HG02870 (cell line): ENCODE measurements around the gene POU4F1.

Experiments
- ATAC-seq: cut with Tn5 transposase; IDR thresholded peaks from one replicate; pipeline ENCODE4 v1.9.1; 2021; ENCODE audit warnings: mild to moderate bottlenecking, moderate library complexity; ENCODE audit not compliant: unreplicated experiment

The POU4F1 gene

GRCh38 chr13:78593652-78594455 lies 9.5 kb downstream of the POU4F1 start:
- ATAC-seq: no peak

DNA sequence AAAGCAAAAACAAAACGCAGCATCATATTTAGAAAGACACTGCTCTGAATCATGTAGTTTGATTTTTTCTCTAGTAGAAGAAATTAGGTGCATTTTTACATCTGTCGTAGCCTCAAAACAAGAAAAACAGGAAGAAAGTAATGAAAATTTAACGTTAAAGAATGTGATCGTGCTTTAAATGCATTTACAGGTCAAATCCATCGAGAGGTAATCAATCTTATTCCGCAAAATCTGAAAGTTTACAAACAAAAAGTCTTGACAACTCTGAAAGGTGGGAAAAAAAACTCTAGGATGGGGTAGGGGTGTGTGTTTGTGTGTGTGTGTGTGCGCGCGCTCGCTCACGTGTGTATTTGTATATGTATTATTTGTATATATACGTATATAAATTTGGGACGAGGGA lies 10.2 kb downstream of the POU4F1 start:
- ATAC-seq: no peak

DNA sequence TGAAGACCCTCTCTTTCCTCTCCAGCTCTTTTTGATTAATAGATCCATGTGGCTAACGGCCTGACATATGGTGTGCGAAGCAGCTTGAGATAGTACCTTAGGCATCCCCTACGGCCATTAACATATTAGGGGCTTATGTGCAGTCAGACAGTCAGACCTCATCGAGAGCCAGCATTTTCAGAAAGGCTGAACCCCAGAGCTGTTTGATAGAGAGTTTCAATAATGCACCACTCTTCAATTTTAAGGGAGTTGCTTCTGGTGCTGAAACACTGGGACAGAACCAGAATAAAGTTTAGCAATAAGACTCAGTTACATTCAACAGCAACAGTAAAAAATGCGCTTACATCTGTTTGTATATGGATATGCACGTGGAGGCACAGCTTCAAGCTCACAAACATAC lies 10.8 kb downstream of the POU4F1 start:
- ATAC-seq: no peak

GRCh38 chr13:78589206-78589605 lies 14.1 kb downstream of the POU4F1 start:
- no peak for ATAC-seq

DNA sequence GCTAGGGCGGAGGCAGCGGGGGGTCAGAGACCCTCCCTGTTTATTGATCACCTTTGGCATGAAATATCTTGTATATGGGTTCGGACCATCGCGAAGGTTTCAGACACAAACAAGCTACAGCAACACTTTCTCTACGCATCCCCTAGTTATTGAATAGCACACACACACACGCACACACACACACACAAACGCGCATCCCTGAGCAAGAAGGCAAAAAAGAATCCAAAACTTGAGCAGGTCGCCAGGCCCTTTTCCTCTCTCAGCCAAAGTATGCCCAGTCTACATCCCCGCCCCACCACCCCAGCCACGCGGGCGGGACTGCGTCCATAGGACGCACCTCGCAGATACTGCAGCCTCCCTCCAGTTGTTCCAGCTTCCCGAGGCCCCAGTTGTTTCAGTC lies 16.0 kb downstream of the POU4F1 start:
- no peak for ATAC-seq

DNA sequence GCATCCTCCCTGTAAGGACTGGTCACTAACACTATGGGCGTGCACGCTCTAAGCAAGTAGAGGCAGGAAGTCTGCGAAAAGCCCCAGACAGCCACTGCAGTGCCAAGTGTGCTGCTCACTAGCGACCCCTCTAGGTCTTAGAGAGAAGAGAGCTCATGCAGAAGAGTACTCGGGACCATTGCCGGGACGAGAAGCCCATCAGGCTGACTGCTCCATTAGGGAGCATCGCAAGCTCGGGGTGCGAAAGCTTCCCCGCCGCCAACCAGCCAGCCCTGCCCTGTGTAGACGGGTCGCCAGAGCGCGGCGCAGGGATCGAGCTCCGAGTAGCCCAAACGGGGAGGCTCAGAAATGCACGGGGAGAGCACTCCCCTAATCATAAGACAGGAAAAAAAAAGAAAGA lies 16.6 kb downstream of the POU4F1 start:
- ATAC-seq: no peak

DNA sequence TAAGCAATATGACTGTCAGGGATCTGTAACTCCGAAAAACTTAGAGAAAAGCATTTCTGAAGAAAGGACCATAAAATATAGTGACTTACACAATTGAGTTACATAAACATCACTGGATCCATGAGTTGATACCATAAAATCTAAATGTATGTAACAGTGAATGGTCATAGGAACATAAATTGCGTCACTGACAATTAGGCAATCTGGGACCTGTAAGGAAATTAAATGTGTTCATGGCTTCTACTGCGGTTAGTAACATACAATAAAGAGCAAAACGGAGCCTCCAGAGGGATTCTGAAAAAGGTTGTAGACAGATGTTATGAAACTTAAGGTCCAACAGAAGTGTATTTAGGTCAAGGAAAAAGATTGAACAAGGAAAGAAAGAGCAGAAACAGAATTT lies 27.1 kb downstream of the POU4F1 start:
- ATAC-seq: no peak

DNA sequence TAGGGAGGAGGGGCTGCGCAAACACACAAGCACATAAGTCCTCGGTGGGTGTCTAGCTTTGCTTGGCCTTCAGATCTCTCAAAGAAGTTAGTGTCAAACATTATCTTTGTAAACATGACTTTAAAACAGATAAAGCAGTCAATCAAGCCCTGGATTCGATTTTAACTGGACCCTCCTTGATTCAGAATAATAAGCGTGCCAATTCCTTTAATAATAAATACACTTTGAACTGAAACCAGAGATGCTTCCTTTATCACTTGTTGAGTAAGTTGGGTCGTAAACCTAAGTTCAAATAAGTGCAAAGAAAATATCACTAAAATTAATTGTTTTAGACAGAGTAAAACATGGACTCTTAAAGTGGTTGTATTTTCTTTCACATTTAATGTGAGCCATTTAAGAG lies 30.9 kb downstream of the POU4F1 start:
- ATAC-seq: no peak

- no peak for ATAC-seq
These were observed 34.3 kb downstream of the POU4F1 start for GRCh38 chr13:78569029-78569428.

DNA sequence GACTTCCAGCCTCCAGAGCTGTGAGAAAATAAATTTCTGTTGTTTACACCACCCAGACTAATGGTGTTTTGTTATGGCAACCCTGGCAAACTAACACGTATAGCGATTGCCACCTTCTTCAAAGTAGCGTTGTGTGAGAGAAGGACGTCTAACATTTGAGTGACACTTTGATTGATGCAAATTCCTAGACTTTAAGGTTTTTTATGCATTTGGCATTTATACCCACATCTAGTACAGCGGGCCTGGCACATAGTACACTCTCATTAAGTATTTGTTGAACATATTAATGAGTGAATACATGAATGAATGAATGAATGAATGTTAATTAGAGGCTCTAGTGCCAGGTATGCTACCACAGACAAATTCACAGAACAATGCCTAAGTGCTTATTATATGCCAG lies 36.7 kb downstream of the POU4F1 start:
- ATAC-seq: no peak

DNA sequence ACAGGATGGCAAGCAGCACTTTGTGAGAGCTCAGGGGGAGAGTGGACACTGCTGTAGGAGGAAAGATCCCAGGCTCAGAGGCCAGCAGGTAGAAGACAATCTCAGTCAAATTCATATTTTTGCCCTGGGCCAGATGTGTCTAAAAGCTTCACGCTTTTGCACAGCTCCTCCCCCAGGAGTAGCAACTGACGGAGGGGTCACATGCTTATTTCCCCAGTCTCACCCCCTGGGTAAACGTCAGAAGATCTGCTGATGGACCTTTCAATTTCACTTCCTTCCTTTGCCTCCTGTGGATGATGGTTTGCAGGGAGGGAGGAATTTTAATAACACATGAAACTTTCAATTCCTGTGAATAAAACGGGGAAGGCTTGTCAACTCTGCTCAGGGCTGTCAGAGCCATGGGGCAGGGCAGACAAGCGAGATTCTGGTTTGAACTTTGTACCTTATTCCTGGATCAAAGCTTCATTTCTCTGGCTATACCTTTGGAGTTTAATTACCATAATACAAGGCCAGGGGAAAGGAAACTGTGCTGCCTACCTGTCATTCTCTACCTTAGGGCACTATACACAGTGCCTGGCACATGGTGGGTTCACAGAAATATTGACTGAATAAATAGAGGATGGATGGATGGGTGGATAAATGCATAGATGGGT lies 41.0 kb downstream of the POU4F1 start:
- no peak for ATAC-seq
